Ectodermal cell (in vitro differentiated cells): ENCODE measurements around the gene ALDH3A1.
A peak's percentile ranks its signal among the peaks of the same experiment; 100 is the strongest.

Source experiments
- H3K27ac ChIP-seq: 2 replicates; pipeline ENCODE4 v1.7.0; 2013; ENCODE audit warnings: mild to moderate bottlenecking, low read depth, low read length; ENCODE audit not compliant: insufficient read depth, poor library complexity, severe bottlenecking
- H3K27me3 ChIP-seq: 2 replicates; pipeline ENCODE4 v1.7.0; 2013; ENCODE audit warnings: mild to moderate bottlenecking, low read length; ENCODE audit not compliant: insufficient read depth, control insufficient read depth, poor library complexity, severe bottlenecking
- H3K36me3 ChIP-seq: one replicate; pipeline ENCODE4 v1.7.0; 2013; ENCODE audit warnings: low read length; ENCODE audit not compliant: control insufficient read depth, insufficient read depth
- H3K4me1 ChIP-seq: one replicate; pipeline ENCODE4 v1.7.0; 2013; ENCODE audit warnings: low read length; ENCODE audit not compliant: control insufficient read depth, insufficient read depth
- H3K4me3 ChIP-seq: 2 replicates; pipeline ENCODE4 v1.7.0; 2013; ENCODE audit warnings: low read depth, low read length, control low read depth; ENCODE audit not compliant: insufficient read depth
- H3K9me3 ChIP-seq: 2 replicates; pipeline ENCODE4 v1.7.0; 2013; ENCODE audit warnings: mild to moderate bottlenecking, low read length, moderate library complexity; ENCODE audit not compliant: control insufficient read depth
- WGBS, 2 experiments: methylation state at CpG; one replicate each; pipeline ENCODE4 v1.1.7; 2013; ENCODE audit warnings: missing lambda C conversion rate in 2 of 2; 5-methylcytosine and 5-hydroxymethylcytosine counted together

Gene ALDH3A1

GRCh38 chr17:19709841-19710240 lies 38.3 kb downstream of the ALDH3A1 start:
- Histone ChIP-seq H3K4me3 (no peak overlapping the region), H3K27me3 (no peaks in the 10 kb centered on the region), H3K36me3 (no peaks in the 10 kb centered on the region), H3K4me1 (peaks cover 21% of the 10 kb centered on the region), H3K27ac (no peak overlapping the region), H3K9me3 (no peaks in the 10 kb centered on the region)
- 95 to 96% methylated on average over 3 of the region's 3 CpGs for WGBS, 2 experiments

DNA sequence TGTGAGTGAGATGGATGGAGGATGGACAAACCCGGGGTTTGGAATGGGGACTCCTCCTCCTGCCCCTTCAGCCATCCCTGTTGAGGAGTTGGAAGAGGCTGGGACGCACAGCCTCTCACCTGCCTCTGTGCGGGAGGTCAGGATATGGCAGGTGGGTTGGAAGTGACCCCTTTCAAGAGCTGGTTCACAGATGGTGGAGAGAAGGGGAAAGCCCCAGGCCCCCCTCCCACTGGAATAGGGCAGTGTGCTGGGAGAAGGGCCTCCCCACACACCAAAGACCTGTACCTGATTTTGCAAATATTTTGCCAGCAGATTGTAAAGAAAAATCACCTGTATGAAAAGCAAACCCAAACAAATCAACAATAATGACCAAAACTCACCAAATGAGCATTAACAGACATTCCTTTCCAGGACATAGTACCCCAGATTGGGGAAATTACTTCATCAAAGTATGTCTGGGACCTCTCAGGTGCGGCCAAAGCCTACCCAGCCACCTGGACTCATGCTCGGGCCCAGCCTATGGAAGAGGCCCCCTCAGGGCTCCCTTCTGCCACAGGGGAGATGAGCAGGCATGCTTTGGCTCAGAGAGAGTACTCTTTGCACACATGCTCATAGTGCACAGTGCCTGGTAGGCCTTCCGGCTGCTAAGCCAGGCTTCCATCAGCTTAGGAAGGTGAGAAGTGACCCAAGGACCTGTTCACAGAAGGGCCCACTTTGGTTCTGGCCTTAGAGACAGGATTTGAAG lies 39.5 kb downstream of the ALDH3A1 start:
- H3K4me1 ChIP-seq, result peaks cover 32% of the 10 kb centered on the region
- H3K9me3 ChIP-seq, result no peaks in the 10 kb centered on the region
- no peak overlapping the region for H3K27ac ChIP-seq
- whole genome bisulfite sequencing, 2 experiments, result 91 to 98% methylated on average over 6 of the region's 6 CpGs
- H3K4me3 ChIP-seq, result no peak overlapping the region
- H3K27me3 ChIP-seq, result no peaks in the 10 kb centered on the region
- no peaks in the 10 kb centered on the region for H3K36me3 ChIP-seq

DNA sequence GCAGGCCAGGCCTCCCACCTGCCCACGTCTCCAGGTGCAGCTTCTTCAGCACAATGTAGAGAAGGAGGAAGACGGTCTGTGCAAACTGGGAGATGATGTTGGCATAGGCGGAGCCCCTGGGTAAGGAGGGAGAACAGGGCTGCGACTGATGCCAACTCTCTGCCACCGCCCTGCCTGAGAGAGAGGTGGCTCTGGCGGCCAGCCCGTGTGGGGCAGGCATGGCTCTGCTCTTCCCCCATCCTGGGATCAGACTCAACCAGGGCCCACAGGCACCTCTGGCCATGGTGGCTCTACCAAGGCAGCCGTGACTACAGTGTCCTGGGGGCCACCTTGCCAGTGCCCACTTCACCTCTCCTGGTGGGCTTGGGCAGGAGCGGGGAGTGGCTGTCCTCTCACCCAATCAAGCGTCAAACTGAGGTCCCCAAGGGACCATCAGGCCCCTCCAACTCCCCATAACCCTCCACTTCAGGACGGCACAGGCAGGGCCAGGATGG lies 40.3 kb downstream of the ALDH3A1 start:
- Histone ChIP-seq H3K4me3 (no peak overlapping the region), H3K36me3 (no peaks in the 10 kb centered on the region), H3K27me3 (no peaks in the 10 kb centered on the region), H3K27ac (no peak overlapping the region), H3K9me3 (no peaks in the 10 kb centered on the region), H3K4me1 (peaks cover 41% of the 10 kb centered on the region)
- WGBS, 2 experiments, result 95 to 96% methylated on average over 11 of the region's 11 CpGs

GRCh38 chr17:19706791-19707727 lies 41.0 kb downstream of the ALDH3A1 start:
- H3K9me3 ChIP-seq, result no peaks in the 10 kb centered on the region
- 61 to 70% methylated on average over 10 to 12 of the region's 12 CpGs for WGBS, 2 experiments
- no peaks in the 10 kb centered on the region for H3K27me3 ChIP-seq
- no peak overlapping the region for H3K4me3 ChIP-seq
- peaks cover 42% of the 10 kb centered on the region for H3K4me1 ChIP-seq
- no peaks in the 10 kb centered on the region for H3K36me3 ChIP-seq
- peak overlapping the region; percentile 33 for H3K27ac ChIP-seq

DNA sequence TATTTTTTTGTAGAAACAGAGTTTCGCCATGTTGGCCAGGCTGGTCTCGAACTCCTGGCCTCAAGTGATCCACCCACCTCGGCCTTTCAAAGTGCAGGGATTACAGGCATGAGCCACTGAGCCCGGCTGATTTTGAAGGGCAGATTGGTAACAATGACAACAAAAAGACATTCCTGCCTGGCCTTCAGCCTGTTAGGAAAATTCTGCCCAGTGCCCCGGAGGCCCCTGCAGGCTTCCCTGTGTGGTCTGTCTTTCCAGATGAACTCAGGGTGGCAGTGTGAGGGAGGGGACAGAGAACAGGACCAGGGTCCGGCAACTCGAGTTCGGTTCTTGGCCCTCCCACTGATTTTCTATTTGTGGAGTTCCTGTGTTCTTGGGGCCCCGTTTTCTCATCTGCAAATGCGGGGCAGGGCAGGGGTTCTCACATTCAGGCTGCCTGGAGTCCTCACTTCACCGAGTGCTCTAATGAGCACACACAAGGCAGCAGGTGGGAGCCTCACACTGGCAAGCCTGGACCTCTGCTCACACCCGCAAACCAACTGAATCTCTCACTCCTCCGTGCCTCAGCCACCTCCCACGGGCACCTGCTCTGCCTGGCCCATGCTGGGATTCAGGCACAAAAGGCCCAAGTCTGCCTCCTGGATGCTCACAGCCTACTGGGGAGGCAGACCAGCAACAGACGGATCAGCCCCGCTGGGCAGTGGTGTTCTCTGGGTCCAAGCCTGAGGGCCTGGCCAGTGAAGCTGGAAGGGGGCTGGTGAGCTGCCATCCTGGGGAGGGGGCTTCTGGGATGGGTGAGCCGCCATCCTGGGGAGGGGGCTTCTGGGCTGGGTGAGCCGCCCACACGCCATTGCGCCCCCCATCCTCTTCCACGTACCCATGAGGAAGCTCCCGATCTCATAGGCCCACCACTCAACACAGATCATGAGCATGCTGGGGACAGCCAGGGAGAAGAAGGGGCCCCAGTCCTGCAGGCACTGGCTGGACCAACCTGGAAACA lies 42.0 kb downstream of the ALDH3A1 start:
- Histone ChIP-seq H3K9me3 (no peaks in the 10 kb centered on the region), H3K27ac (peak overlapping the region; percentile 62), H3K36me3 (no peaks in the 10 kb centered on the region), H3K4me3 (no peak overlapping the region), H3K27me3 (no peaks in the 10 kb centered on the region), H3K4me1 (peaks cover 42% of the 10 kb centered on the region)
- 59 to 61% methylated on average over 22 of the region's 22 CpGs for WGBS, 2 experiments

DNA sequence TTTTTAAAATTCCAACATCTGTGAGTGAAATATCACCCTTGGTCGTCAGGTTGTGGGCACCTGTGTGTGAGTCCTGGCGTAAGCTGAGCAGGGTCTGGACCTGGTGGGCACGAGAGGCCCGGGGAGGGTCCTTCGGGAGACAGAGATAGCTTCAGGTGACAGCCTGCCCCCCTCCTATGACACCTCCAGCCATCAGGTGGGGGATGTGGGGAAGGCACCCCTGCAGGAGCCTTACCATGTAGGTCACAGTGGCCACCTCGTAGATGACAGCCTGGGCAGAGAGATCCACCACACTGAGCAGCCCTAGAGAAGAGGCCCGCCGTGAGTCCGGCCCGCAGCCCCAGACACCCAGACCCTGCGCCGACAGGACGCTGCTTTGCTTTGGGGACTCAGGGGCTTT lies 42.9 kb downstream of the ALDH3A1 start:
- Histone ChIP-seq H3K36me3 (no peaks in the 10 kb centered on the region), H3K4me3 (no peak overlapping the region), H3K27me3 (no peaks in the 10 kb centered on the region), H3K4me1 (peaks cover 42% of the 10 kb centered on the region), H3K27ac (no peak overlapping the region), H3K9me3 (no peaks in the 10 kb centered on the region)
- 87 to 89% methylated on average over 13 of the region's 13 CpGs for WGBS, 2 experiments

GRCh38 chr17:19703828-19704613 lies 44.1 kb downstream of the ALDH3A1 start:
- H3K27me3 ChIP-seq, result no peaks in the 10 kb centered on the region
- 64 to 67% methylated on average over 17 of the region's 17 CpGs for WGBS, 2 experiments
- peak overlapping the region; percentile 87 for H3K27ac ChIP-seq
- no peak overlapping the region for H3K4me3 ChIP-seq
- H3K4me1 ChIP-seq, result peaks cover 42% of the 10 kb centered on the region
- H3K36me3 ChIP-seq, result no peaks in the 10 kb centered on the region
- no peaks in the 10 kb centered on the region for H3K9me3 ChIP-seq

DNA sequence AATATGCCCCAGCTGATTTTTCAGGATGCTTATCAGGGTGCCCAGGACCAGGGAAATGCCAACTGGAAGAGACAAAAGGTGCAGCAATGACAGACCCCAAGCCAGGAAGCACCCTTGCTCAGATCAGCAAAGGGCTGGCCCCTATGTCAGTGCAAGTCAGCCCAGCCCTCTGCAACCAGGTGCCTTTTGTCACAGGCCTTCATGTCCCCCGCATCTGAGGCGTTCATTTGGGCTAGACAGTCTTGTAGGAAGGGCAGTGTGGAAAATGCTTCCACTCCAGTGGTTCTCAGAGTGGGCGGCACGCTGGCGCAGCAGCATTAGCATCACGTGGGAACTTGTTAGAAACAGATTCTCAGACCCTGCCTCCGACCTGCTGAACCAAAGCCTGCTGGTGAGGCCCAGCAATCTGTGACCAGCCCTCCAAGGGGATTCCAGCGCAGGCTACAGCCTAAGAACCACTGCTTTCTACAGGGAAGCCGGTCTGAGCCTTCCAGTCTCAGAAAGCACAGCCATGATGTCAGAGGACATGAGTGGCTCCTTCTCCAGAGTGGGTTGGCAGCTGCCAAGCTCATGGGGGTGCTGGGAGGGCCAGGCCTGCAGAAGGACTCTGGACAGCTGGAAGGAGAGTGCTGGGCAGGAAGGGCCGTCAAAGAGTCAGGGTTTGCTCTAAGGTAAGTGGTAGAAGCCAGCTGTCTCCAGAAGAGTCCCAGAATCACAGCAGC lies 44.8 kb downstream of the ALDH3A1 start:
- Histone ChIP-seq H3K4me3 (no peak overlapping the region), H3K27ac (peak overlapping the region; percentile 87), H3K36me3 (no peaks in the 10 kb centered on the region), H3K27me3 (no peaks in the 10 kb centered on the region), H3K9me3 (no peaks in the 10 kb centered on the region), H3K4me1 (peaks cover 42% of the 10 kb centered on the region)
- WGBS, 2 experiments, result 70% methylated on average over 10 of the region's 10 CpGs
